NT2/D1 (cell line): Measurements from ENCODE around the gene SYAP1.

Experiments used
- SUZ12 ChIP-seq: IDR thresholded peaks from 2 replicates; pipeline ENCODE4 v1.6.1; 2011; ENCODE audit not compliant: insufficient read length, insufficient read depth; ENCODE audit errors: extremely low read depth
- YY1 ChIP-seq: IDR thresholded peaks from 2 replicates; pipeline ENCODE4 v1.6.1; 2011; ENCODE audit not compliant: insufficient read length, insufficient read depth
- ZNF274 ChIP-seq: IDR thresholded peaks from 2 replicates; pipeline ENCODE4 v1.6.1; 2011; ENCODE audit warnings: mild to moderate bottlenecking, low read depth, low read length

DNA sequence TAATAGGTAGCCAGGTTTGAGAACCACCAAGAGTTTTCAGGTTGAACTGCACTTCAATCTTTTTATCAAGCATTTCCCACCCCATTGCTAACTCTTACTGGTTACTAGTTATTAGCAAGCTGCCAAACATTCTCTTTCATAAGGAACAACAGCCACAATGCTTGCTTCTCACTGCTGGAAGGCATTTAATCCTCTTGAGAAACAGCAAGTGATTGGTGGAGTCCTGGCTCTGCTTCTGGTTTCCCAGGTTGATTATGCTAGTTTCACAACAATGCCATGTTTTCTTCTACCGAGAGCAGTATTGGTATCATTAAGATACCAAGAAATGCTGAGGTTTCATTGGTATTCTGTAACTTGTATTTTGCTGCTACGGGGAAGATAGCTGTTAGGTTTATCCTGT, 34.6 kb downstream of the SYAP1 start:
- TF ChIP-seq SUZ12 (no peak), ZNF274 (no peak), YY1 (no peak)
